Measurements from ENCODE around the gene PDE10A.

The PDE10A gene

DNA sequence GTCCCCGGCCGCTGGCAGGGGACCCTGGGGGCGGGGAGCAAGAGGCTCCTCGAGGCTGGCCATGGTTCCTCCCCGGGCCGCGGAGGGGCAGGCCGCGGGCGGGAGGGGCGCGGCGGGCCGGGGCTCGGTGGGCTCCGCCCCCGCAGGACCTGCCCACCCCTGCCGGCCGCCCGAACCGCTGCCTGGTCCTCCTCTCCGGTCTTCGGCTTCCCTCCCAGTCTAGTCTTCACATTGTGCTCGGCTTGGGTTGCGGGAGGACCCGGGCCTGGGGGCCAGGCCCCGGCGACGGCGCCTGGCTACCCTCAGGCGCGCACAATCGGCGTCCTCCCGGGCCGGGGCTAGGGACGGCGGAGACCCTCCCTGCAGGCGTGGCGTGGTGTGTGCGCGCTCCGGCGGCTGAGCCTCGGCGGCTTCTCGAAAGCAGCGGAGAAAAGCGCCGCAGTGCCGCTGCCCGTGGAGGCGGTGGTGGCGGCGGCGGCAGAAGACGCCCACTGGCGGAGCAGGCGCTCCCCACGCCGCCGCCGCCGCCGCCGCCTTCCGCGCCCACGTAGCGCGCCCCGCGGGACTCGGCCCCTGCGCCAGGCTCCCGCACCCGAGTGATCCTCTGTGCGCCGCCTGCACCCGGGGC is at the start of gene PDE10A:
Gene PDE10A (minus strand): TSS at position 493 of the 628 bp plus-strand sequence. CDS start 430 bp downstream, at position 63.
- DNase-seq (ENCODE audit: low read depth in 2 of 2) = no peak

DNA sequence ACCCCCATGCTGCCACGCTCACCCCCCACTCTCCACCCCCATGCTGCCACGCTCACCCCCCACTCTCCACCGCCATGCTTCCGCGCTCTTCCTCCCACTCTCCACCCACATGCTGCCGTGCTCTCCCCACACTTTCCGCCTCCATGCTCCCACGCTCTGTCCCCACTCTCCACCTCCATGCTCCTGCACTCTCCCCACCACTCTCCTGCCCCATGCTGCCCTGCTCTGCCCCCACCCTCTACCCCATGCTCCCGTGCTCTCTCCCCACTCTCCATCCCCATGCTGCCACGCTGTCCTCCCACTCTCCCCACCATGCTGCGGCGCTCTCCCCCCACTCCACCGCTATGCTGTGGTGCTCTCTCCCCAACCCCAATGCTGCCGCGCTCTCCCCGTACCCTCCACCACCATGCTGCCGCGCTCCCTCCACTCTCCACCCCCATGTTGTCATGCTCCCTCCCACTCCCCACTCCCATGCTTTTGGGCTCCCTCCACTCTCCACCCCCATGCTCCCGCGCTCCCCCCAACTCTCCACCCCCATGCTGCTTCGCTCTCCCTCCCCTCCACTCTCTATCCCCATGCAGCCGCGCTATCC is 46.0 kb upstream of the PDE10A start:
- DNase-seq (ENCODE audit: low read depth in 2 of 2) = no peak

DNA sequence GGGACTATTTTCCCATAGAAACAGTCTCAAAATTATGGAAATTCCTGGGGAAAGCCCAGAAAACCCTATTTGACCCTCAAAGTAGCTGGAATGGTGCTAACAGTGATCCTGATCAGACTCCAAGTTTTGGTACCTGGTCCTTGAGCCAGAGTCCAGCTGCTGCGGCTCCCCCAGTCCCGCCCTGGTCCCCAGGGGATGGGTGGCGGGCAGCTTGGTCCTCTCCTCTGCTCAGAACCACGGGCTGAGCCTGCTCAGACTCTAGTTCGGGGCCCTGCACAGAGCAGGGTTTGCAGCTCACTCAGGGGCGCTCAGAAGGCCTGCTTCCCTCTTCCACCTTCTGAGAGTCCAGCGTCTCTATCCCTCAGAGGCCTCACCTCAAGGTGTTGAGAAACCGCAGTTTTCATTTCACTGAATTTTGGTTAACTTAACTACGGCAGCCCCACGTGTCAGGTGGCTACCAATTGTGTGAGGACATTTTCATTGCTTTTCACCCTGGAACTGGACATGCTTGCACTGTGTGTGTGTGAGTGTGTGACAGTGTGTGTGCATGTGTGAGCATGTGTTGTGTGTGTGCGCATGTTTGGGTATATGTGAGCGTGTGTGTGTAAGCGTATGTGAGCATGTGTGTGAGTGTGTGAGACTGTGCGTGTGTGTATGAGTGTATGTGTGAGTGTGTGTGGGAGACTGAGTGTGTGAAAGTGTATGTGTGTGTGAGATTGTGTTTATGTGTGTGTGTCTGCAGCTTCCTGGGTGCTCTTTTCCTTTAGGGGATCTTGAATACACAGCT is 44.2 kb upstream of the PDE10A start:
- no peak for DNase-seq (ENCODE audit: low read depth in 2 of 2)

DNA sequence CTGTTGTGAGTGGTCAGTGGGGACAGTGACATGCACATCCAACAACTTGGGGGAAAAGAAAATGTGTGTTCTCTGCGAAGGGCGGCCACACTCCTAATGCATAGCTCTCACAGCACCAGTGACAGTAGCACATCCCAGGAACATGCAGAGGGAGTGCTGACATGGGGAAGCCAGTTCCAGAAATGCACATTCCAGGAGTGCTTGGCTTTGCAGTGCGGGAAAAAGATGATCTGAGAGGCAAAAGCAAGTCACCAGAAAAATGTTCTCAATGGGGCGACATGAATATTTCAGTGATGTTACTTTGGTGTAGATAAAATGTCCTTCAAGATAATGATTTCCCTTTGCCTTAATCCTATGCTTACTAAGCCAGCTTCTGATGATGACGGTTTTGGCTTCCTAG is 42.9 kb upstream of the PDE10A start:
- DNase-seq (ENCODE audit: low read depth in 2 of 2) = no peak

DNA sequence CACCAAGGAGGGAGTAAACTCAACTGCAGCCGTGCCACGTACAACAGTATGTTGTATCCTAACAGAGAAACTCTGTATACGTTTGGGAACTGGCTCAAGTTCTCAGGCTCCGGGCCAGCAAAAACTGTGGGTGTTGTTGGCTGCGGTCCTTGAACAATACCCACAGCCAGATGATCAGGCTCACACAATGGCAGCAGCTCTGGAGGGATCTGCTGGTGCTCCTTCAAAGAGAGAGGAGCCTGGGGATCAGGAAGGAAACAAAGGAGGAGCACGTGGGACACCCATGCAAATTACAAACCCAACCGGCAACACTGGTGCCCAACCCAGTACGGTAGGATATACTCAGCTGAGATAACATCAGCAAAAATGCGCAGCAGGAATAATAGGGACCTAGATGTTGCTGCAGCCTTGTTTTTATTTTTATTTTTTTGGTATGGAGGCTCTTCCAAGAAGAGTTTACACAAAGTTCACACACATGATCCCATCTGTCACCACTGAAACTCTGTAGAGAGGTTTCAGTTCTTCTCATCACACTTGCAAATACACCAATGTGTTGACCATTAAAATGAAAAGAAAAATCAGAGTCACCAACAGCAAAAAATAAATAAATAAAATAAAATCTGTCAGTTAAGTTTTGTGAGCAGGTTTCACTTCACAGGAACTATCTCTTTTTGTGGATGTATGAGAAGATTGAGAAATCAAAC is 41.2 kb upstream of the PDE10A start:
- DNase-seq (ENCODE audit: low read depth in 2 of 2) = no peak

DNA sequence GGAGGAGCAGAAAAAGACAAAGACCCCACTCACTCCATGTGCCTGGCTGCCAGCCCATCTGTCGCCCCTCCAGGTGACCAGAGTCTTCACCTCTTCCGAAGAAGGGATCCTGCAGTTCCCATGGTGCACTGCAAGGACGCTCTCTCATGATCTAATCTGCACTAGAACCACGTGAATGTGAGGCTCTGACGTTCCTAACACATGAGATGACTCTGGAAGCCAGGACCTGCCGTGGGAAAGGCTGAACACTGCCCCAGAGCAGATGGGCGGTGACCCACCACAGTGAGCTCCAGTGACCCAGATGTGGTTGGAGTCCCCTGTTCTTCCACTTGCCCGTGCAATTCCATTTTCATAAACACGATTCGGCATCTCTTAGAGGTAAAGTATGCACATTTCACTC is 39.6 kb upstream of the PDE10A start:
- DNase-seq (ENCODE audit: low read depth in 2 of 2) = no peak

DNA sequence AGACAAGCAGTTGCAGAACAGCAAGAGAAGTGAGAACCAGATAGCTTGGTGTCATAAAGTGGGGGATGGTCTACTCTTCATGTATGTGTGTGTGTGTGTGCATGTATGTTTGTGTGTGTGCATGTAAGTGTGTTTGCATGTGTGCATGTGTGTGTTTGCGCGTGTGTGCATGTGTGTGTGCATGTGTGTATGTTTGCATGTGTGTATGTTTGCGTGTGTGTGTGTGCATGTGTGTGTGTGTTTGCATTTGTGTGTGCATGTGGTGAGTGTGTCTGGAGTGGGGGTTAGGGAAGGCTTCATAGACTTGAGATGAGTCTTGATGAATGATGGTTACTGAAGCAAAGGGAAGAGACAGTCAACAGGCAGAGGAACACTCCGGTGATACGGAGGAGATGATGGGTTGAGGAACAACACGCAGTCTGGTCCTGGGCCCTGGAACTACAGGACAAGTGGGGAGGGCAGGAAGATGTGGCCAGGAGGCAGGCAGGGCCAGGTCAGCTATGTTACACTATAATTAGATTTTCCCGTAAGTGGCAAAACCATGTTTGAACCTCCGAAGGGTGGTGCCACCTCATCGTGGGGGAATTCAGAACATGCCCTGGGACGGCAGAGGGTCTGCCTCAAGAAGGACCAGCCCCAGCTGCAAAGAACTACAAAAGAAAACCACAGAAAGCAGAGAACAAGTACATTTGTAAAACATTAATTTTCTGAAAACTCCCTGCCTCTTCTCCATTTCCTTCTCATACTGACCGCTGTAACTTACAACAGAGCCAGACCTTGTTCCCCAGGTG is 38.7 kb upstream of the PDE10A start:
- DNase-seq (ENCODE audit: low read depth in 2 of 2) = no peak

DNA sequence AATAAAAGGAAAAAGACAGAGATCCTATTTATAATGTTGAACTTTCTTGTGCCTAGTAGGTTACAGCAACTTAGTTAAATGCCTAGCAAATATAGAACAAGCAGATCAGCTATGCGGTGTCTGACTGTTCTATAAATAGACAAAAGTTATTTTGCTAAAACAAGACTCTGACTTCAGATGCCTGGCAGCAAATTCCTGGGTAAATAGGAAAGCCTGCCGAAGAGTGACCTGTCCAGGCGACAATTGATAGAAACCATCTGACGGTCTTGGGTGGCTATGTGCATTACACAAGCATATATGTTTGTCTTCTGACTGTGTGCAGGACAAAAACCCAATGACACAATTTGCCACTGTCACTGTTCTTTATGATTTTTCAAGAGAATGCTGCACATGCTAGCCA is 38.0 kb upstream of the PDE10A start:
- no peak for DNase-seq (ENCODE audit: low read depth in 2 of 2)

DNA sequence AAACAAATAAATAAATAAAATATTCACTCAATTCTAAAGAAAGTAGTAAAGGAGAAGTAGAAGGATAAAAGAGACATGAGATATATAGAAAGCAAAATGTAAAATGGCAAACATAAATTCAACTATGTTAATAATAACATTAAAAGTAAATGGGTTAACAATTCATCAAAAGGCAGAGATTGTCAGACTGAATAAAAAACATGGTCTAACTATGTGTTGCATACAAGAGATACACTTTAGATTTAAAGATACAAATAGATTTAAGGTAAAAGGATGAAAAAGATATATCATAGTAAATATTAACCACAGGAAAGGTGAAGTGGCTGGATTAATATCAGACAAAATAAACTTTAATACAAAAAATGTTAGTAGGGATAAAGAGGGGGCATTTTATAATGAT is 35.8 kb upstream of the PDE10A start:
- DNase-seq (ENCODE audit: low read depth in 2 of 2) = no peak

DNA sequence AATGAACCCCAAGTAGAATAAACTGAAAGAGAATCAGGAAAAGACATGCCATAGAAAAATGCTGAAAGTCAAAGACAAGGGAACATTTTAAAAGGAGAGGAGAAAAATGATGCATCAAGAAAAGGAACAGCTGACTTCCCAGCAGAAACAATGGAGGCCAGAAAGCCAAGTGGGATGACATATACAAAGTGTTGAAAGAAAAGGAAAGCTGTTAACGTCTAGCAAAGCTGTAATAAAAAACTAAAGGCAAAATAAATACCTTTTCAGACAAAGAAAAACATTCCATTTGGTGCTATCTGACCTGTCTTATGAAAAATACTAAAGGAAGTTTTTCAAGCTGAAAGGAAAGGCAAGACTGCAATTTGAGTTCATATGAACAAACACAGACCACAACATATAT is 34.1 kb upstream of the PDE10A start:
- DNase-seq (ENCODE audit: low read depth in 2 of 2) = no peak

DNA sequence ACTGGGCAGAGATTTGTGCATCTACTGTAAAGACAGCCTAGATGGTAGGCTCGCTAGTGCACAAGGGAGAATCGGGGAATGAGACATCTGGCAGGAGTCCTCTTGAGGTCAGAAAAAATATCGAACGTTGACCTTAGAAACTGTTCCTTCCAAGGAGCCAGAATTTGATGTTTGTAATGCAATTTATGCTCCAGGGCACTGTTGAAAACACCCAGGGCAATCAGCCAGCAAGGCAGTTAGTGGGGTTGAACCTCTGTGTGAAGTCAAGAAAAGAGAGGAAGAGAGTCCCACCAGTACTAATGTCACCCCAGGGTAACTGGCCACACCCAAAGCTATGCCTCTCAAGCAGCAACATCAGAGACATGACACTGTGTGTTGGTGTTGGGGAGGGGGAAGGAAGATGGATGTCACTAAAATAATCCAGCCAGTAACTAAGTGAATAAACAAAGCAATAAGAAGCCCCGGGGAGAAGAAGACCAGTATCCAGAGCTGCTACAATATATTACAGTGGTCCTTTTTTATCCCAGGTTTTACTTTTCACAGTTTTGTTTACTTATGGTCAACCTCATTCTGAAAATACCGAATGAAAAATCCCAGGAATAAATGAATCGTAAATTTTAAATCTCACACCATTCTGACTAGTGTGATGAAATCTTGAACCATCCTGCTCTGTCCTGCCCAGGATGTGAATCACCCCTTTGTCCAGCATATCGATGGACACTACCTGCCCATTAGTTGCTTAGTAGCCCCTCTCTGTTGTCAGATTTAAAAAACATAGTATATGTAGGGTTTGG is 32.9 kb upstream of the PDE10A start:
- no peak for DNase-seq (ENCODE audit: low read depth in 2 of 2)

DNA sequence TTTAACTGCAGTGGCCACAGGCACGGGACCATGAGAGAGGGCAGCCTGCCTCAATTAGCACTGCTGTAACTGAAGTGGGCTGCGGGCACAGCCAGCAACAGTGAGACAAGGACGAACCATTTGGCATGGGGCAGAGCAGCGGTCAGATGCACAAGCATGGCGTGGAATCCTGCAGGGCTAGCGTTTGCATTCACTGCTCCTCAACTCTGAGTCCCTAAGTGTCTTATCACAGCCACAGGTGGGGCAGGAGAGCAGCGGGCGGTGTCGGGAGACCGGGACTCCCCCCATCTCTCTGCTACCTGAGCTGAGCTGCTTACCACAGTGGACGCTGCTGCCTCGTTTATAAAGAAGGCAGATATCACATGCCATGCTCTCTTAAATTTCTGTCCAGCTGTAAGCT is 31.3 kb upstream of the PDE10A start:
- no peak for DNase-seq (ENCODE audit: low read depth in 2 of 2)

DNA sequence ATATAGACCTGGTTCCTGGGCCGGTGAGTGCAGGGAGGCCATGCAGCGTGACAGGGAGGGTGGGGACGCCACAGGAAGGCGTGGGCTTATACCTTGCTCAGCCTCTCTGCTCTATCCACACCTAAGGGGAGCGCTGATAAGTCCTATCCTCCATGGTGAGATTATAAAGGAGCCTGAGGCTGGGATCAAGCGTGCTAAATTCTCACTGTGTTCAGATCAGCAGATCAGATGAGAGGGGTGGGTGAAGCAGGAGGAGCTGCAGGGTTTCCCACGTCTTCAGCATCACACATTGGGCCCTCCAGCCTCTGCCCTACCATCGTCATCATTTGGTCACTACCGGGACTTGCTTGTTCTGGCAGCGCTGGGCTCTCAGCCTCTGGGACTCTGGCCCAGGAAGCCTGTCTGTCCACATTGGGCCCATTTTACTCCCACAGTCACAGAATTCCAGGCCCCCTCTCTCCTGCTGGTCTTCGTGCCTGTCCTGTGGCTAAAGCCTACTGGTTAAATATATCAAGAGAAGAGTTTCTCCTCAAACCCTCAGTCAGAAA is 29.1 kb upstream of the PDE10A start:
- no peak for DNase-seq (ENCODE audit: low read depth in 2 of 2)

DNA sequence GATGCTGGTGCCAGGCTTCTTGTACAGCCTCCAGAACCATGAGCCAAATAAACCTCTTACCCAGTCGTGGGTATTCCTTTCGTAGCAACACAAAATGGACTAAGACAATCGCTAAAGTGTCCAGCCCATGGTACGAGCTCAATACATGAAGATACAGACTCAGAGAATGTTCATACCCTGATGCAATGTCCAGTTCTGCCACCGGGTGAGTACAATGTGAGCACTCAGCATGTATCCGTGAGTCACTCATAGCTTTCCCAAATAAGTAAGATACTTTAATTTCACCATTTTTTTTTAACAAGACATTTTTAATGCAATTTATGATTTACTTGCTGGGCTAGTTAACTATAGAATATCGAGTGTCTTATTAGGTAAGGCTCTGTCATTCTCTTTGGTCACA is 26.7 kb upstream of the PDE10A start:
- no peak for DNase-seq (ENCODE audit: low read depth in 2 of 2)

DNA sequence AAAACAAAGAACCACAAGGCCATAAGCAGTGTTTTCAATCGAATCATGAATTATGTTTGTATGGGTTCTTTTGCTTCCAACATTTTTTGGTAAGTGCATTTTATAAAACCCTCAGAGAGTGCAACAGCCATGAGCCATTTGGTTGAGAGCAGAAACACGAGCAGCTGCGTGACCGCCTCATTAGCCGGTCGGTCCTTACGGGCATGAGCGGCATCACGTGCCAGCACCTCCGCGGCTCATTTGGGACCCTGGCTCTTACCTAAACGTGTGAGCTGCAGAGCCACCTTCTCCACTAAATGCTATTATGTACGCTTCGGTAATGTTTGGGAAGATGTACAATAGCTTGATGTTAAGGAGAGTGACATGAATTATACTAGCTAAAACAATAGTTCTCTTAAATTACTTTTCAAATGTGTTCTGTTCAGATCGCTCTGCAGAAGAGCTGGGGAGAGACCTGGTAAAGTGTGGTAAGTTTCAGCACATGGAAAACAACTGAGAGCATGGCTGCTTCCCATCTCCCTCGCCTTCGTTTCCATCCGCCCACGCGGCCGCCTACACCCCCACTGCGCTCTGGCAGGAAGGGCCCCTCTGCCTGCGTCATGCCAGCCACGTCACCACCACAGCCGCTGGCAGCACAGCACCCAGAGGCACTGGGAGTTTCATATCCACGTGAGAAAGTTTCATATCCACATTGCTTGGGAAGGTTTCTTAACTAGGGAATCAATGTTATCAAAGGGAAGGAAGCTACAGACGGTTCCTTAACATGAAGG is 23.7 kb upstream of the PDE10A start:
- DNase-seq (ENCODE audit: low read depth in 2 of 2) = no peak

DNA sequence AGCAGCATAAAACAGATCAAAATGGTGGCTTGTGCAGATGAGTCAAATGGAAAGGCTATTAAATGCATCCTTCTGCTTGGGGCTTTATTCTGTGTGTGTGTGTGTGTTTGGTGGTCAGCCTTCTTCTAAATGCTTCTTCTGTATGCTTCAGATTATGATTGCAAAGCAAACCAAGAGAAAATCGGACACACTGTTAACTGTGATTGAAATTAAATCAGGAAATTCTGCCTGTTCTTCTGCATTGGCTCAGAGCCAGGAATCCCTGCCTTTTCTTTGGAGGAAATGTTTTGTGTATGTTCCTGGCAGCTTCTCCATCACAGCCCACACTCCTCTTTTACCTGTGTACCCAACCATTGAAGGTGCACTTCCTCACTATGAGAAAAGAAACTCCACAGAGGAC is 22.3 kb upstream of the PDE10A start:
- no peak for DNase-seq (ENCODE audit: low read depth in 2 of 2)

DNA sequence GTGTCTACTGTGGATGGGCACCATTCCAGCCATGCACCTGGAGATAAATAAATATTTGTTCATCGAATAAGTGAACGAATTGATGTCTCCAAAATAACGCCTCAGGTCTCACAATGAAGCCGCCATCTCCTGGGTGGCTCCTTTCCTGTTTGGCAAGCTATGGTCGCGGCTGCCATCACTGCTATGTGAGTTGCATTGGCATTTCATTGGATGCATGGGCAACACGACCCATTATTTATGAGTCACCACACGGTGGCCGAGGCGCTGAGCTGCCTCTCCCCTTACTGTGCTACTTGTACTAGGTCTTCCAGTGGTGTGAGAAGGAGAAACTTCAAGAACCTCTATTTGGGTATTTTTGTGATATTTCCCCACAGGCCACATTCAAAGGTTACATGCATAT is 21.3 kb upstream of the PDE10A start:
- no peak for DNase-seq (ENCODE audit: low read depth in 2 of 2)

DNA sequence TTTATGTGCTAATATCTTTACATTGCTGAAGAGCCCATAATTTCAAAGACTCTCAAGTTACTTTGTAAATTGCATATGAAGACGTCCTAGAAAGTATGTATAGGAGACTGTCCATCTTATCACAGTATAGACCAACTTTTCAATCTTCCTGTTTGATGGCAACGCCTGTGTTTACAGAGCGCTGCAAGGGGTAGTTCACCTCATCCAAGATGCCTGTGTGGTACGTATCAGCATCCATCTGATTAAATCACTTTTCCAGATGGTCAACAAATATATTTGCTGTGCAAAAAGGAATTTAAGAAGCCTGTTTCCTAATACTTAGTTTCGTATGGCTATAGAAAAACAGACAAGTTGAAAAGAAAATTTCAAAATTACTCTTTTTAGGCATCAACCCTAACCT is 17.9 kb upstream of the PDE10A start:
- no peak for DNase-seq (ENCODE audit: low read depth in 2 of 2)

DNA sequence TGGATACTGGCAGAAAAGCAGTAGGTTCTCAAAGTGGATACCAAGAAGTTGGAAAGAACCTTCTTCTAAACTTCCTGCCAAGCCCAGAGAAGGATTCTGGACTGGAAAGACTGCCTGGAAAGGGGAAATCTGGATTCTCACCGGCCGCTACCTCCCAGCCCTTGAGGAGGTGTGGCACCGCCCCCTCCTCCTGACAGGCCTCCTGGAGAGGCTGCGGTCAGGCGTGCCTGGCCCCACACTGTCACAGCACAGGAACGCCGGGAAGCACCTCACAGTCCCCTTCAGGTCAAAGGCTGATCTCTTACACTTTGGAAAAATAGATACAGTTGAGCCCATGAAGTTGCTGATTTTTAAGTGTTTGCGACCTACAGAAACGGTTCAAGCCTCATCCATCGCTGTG is 16.3 kb upstream of the PDE10A start:
- no peak for DNase-seq (ENCODE audit: low read depth in 2 of 2)

DNA sequence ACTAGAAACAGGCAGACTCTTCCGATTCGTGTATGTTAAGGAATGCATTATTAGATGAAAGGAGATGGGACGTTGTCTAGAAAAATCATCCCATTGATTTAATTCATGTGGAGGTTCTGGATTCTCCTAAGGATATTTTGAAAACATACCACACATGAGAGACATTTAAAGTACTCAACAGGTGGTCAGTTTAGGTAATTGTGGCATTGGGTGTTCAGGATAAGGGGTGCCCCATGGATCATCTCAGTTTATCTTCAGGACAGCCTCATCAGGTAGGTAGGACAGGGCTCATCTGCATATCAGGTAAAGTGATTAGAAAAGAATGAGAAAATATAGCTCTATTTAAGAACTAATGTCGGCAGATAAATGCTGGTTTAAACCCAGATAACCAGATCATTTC is 15.9 kb upstream of the PDE10A start:
- no peak for DNase-seq (ENCODE audit: low read depth in 2 of 2)
